Thyroid gland (tissue), 4 donors: ENCODE data around the gene SHC3.

Experiments
- POLR2A ChIP-seq, 2 donors: fragments of 450-650 bp; IDR thresholded peaks; one replicate each; pipeline ENCODE4 v1.6.1; 2017; ENCODE audit warnings: antibody characterized with exemption in 2 of 2, mild to moderate bottlenecking in 2 of 2, moderate library complexity in 1 of 2
- TF ChIP-seq, protein P1 (sequence below), 6 experiments: fragments of 200-600 bp in 3 of 6; fragments of 450-650 bp in 3 of 6; sonication (generic) in 3 of 6; IDR thresholded peaks; one replicate each; pipeline ENCODE4 v1.5.1; 2016 to 2019; ENCODE audit warnings: antibody characterized with exemption in 6 of 6, mild to moderate bottlenecking in 2 of 6, inconsistent platforms in 1 of 6, moderate library complexity in 1 of 6

- TF ChIP-seq, protein P1, sequence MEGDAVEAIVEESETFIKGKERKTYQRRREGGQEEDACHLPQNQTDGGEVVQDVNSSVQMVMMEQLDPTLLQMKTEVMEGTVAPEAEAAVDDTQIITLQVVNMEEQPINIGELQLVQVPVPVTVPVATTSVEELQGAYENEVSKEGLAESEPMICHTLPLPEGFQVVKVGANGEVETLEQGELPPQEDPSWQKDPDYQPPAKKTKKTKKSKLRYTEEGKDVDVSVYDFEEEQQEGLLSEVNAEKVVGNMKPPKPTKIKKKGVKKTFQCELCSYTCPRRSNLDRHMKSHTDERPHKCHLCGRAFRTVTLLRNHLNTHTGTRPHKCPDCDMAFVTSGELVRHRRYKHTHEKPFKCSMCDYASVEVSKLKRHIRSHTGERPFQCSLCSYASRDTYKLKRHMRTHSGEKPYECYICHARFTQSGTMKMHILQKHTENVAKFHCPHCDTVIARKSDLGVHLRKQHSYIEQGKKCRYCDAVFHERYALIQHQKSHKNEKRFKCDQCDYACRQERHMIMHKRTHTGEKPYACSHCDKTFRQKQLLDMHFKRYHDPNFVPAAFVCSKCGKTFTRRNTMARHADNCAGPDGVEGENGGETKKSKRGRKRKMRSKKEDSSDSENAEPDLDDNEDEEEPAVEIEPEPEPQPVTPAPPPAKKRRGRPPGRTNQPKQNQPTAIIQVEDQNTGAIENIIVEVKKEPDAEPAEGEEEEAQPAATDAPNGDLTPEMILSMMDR (IDR thresholded peaks at IDR 0.05), result no peak
- TF ChIP-seq POLR2A (IDR thresholded peaks at IDR 0.05), result no peak
Observed at GRCh38 chr9:89089176-89089575, 89.4 kb downstream of the SHC3 start.
